Measurements from ENCODE around the gene OSBPL3. TPM values are rescaled to one million over a fixed set of nuclear protein-coding genes. Genes with fewer than 3 reads are reported as not detected.

Gene OSBPL3
- total and polyA plus RNA-seq, 2 experiments from 2014 or later: 21.8 to 25.8 TPM

GRCh38 chr7:24842029-24842428 is 137.9 kb downstream of the OSBPL3 start:
- Histone ChIP-seq H3K27me3 (replicated peaks; ENCODE audit: insufficient read depth) (no peaks in the 10 kb centered on the region), H3K9me2 (ENCODE audit: insufficient read depth) (no peaks in the 10 kb centered on the region), H3K4me3 (no peak overlapping the region), H3F3A (ENCODE audit: insufficient read depth) (peaks cover 23% of the 10 kb centered on the region), H2AFZ (no peak overlapping the region), H3K4me2 (ENCODE audit: unreplicated experiment) (no peak overlapping the region), H3K4me1 (ENCODE audit: insufficient read depth) (peaks cover 14% of the 10 kb centered on the region), H3K9me3 (ENCODE audit: low read depth) (no peaks in the 10 kb centered on the region), H3K79me2 (ENCODE audit: insufficient read depth) (no peaks in the 10 kb centered on the region), H4K20me1 (ENCODE audit: insufficient read depth) (no peaks in the 10 kb centered on the region), H3K9ac (no peak overlapping the region), H3K36me3 (ENCODE audit: low read depth) (peaks cover 30% of the 10 kb centered on the region), H3K27ac (no peak overlapping the region)
- no peak for DNase-seq
- 73 to 74% methylated on average over 2 of the region's 2 CpGs for WGBS, 2 experiments (ENCODE audit: low coverage in 1 of 2, low lambda C conversion rate in 2 of 2, missing lambda C conversion rate in 2 of 2)
- in situ Hi-C loops (cut with MboI): no loop called here
- TF ChIP-seq EZH2phosphoT487 (IDR thresholded peaks at IDR 0.05; ENCODE audit: insufficient read depth, low read depth) (no peak), EZH2 (IDR thresholded peaks at IDR 0.05; ENCODE audit: insufficient read depth, poor library complexity, severe bottlenecking) (no peak)

GRCh38 chr7:24840563-24840962 is 139.4 kb downstream of the OSBPL3 start:
- no peak for DNase-seq
- Histone ChIP-seq H4K20me1 (ENCODE audit: insufficient read depth) (no peaks in the 10 kb centered on the region), H3K27ac (no peak overlapping the region), H2AFZ (no peak overlapping the region), H3F3A (ENCODE audit: insufficient read depth) (peaks cover 23% of the 10 kb centered on the region), H3K27me3 (replicated peaks; ENCODE audit: insufficient read depth) (no peaks in the 10 kb centered on the region), H3K79me2 (ENCODE audit: insufficient read depth) (no peaks in the 10 kb centered on the region), H3K9me2 (ENCODE audit: insufficient read depth) (no peaks in the 10 kb centered on the region), H3K4me1 (ENCODE audit: insufficient read depth) (peaks cover 14% of the 10 kb centered on the region), H3K4me2 (ENCODE audit: unreplicated experiment) (no peak overlapping the region), H3K9me3 (ENCODE audit: low read depth) (no peaks in the 10 kb centered on the region), H3K9ac (no peak overlapping the region), H3K36me3 (ENCODE audit: low read depth) (peaks cover 28% of the 10 kb centered on the region), H3K4me3 (no peak overlapping the region)
- in situ Hi-C loops (cut with MboI): no loop called here
- TF ChIP-seq EZH2 (IDR thresholded peaks at IDR 0.05; ENCODE audit: insufficient read depth, poor library complexity, severe bottlenecking) (no peak), EZH2phosphoT487 (IDR thresholded peaks at IDR 0.05; ENCODE audit: insufficient read depth, low read depth) (no peak)

GRCh38 chr7:24836084-24836483 is 143.9 kb downstream of the OSBPL3 start:
- Histone ChIP-seq H3K79me2 (ENCODE audit: insufficient read depth) (no peaks in the 10 kb centered on the region), H3K9me2 (ENCODE audit: insufficient read depth) (no peaks in the 10 kb centered on the region), H3K4me3 (no peak overlapping the region), H2AFZ (no peak overlapping the region), H3F3A (ENCODE audit: insufficient read depth) (peaks cover 23% of the 10 kb centered on the region), H3K4me1 (ENCODE audit: insufficient read depth) (peaks cover 16% of the 10 kb centered on the region), H3K27ac (no peak overlapping the region), H3K36me3 (ENCODE audit: low read depth) (peaks cover 28% of the 10 kb centered on the region), H4K20me1 (ENCODE audit: insufficient read depth) (no peaks in the 10 kb centered on the region), H3K9me3 (ENCODE audit: low read depth) (no peaks in the 10 kb centered on the region), H3K27me3 (replicated peaks; ENCODE audit: insufficient read depth) (no peaks in the 10 kb centered on the region), H3K4me2 (ENCODE audit: unreplicated experiment) (no peak overlapping the region), H3K9ac (no peak overlapping the region)
- DNase-seq: no peak
- in situ Hi-C loops (cut with MboI): no loop called here
- WGBS, 2 experiments (ENCODE audit: low coverage in 1 of 2, low lambda C conversion rate in 2 of 2, missing lambda C conversion rate in 2 of 2): 97% methylated on average over 2 of the region's 2 CpGs
- TF ChIP-seq EZH2 (IDR thresholded peaks at IDR 0.05; ENCODE audit: insufficient read depth, poor library complexity, severe bottlenecking) (no peak), EZH2phosphoT487 (IDR thresholded peaks at IDR 0.05; ENCODE audit: insufficient read depth, low read depth) (no peak)

GRCh38 chr7:24835643-24836042 is 144.3 kb downstream of the OSBPL3 start:
- H3K4me1 ChIP-seq (ENCODE audit: insufficient read depth): peaks cover 21% of the 10 kb centered on the region
- WGBS, 2 experiments (ENCODE audit: low coverage in 1 of 2, low lambda C conversion rate in 2 of 2, missing lambda C conversion rate in 2 of 2): 83 to 90% methylated on average over 3 of the region's 3 CpGs
- H4K20me1 ChIP-seq (ENCODE audit: insufficient read depth): no peaks in the 10 kb centered on the region

More at GRCh38 chr7:24835643-24836042, 144.3 kb downstream of the OSBPL3 start:
- TF ChIP-seq EZH2 (IDR thresholded peaks at IDR 0.05; ENCODE audit: insufficient read depth, poor library complexity, severe bottlenecking) (no peak), EZH2phosphoT487 (IDR thresholded peaks at IDR 0.05; ENCODE audit: insufficient read depth, low read depth) (no peak)
- H3K27me3 ChIP-seq (replicated peaks; ENCODE audit: insufficient read depth): no peaks in the 10 kb centered on the region
- in situ Hi-C loops (cut with MboI): no loop called here
- DNase-seq: no peak
- H3F3A ChIP-seq (ENCODE audit: insufficient read depth): peaks cover 28% of the 10 kb centered on the region
- no peaks in the 10 kb centered on the region for H3K9me3 ChIP-seq (ENCODE audit: low read depth)
- no peaks in the 10 kb centered on the region for H3K9me2 ChIP-seq (ENCODE audit: insufficient read depth)
- no peak overlapping the region for H3K4me2 ChIP-seq (ENCODE audit: unreplicated experiment)
- no peak overlapping the region for H3K27ac ChIP-seq
- H3K9ac ChIP-seq: no peak overlapping the region
- no peak overlapping the region for H3K4me3 ChIP-seq
- H3K79me2 ChIP-seq (ENCODE audit: insufficient read depth): no peaks in the 10 kb centered on the region
- no peak overlapping the region for H2AFZ ChIP-seq
- peaks cover 28% of the 10 kb centered on the region for H3K36me3 ChIP-seq (ENCODE audit: low read depth)

All from GM23248 (cell line).